WTC11 (cell line): ENCODE data around the gene ELOVL2. TPM values are rescaled to one million over a fixed set of nuclear protein-coding genes. Genes with fewer than 3 reads are reported as not detected.

Experiments
- ATAC-seq: fragments of 200-7000 bp; cut with Tn5 transposase; 2 replicates; pipeline ENCODE4 v1.10.0; 2021; ENCODE audit warnings: mild to moderate bottlenecking, moderate library complexity
- CTCF ChIA-PET: fragments of 300-600 bp; sonication (Branson Sonifier 250); formaldehyde crosslinking; loops from one replicate; lab custom pipeline; 2021; ENCODE audit warnings: antibody characterized with exemption; lab: Charles Lee
- POLR2A ChIA-PET: fragments of 350-600 bp; sonication (Branson Sonifier 250); formaldehyde crosslinking; loops from one replicate; lab custom pipeline; 2021; ENCODE audit warnings: antibody characterized with exemption; lab: Charles Lee
- DNase-seq: peaks from one replicate; pipeline ENCODE4 v3.0.0; 2021; ENCODE audit warnings: low spot score
- H3K27ac Mint-ChIP-seq: 2 replicates; pipeline ENCODE4 v1.8.0; 2021; ENCODE audit warnings: mixed read lengths
- H3K27me3 Mint-ChIP-seq: 2 replicates; pipeline ENCODE4 v1.8.0; 2021; ENCODE audit warnings: low read depth, mild to moderate bottlenecking, moderate library complexity, mixed read lengths
- H3K36me3 Mint-ChIP-seq: 2 replicates; pipeline ENCODE4 v1.8.0; 2021; ENCODE audit warnings: mixed read lengths
- H3K4me1 Mint-ChIP-seq: 2 replicates; pipeline ENCODE4 v1.8.0; 2022; ENCODE audit warnings: mixed read lengths
- H3K4me3 Mint-ChIP-seq: 2 replicates; pipeline ENCODE4 v1.8.0; 2021; ENCODE audit warnings: mild to moderate bottlenecking, moderate library complexity, mixed read lengths
- H3K9me3 Mint-ChIP-seq: 2 replicates; pipeline ENCODE4 v1.8.0; 2021; ENCODE audit warnings: mixed read lengths
- CREB1 ChIP-seq: sonication (generic); formaldehyde crosslinking; IDR thresholded peaks from 2 replicates; pipeline ENCODE4 v1.8.0; 2023; ENCODE audit warnings: mild to moderate bottlenecking, missing genetic modification reagents
- ELF4 ChIP-seq: sonication (generic); formaldehyde crosslinking; IDR thresholded peaks from 2 replicates; pipeline ENCODE4 v1.8.1; 2022; ENCODE audit warnings: low read depth, mild to moderate bottlenecking, moderate library complexity, missing genetic modification reagents
- FOXJ3 ChIP-seq: sonication (generic); formaldehyde crosslinking; IDR thresholded peaks from 2 replicates; pipeline ENCODE4 v1.9.0; 2021; ENCODE audit warnings: missing genetic modification reagents, mild to moderate bottlenecking, borderline replicate concordance
- FOXP1 ChIP-seq: sonication (generic); formaldehyde crosslinking; IDR thresholded peaks from 2 replicates; pipeline ENCODE4 v1.8.0; 2022; ENCODE audit warnings: missing genetic modification reagents, mild to moderate bottlenecking, moderate library complexity, borderline replicate concordance
- GABPB1 ChIP-seq: sonication (generic); formaldehyde crosslinking; IDR thresholded peaks from 2 replicates; pipeline ENCODE4 v1.8.1; 2023; ENCODE audit warnings: mild to moderate bottlenecking, missing genetic modification reagents
- GRHL2 ChIP-seq: fragments of 250-450 bp; sonication (Bioruptor Pico); IDR thresholded peaks from 2 replicates; pipeline ENCODE4 v1.8.0; 2022; ENCODE audit warnings: mild to moderate bottlenecking, moderate library complexity; ENCODE audit not compliant: insufficient replicate concordance, severe bottlenecking
- IRF2 ChIP-seq: sonication (generic); formaldehyde crosslinking; IDR thresholded peaks from 2 replicates; pipeline ENCODE4 v1.8.0; 2022; ENCODE audit warnings: low read depth, missing genetic modification reagents, borderline replicate concordance
- NR1H2 ChIP-seq: sonication (generic); formaldehyde crosslinking; IDR thresholded peaks from 2 replicates; pipeline ENCODE4 v1.9.0; 2021; ENCODE audit warnings: mild to moderate bottlenecking, moderate library complexity, missing genetic modification reagents
- NR2C2 ChIP-seq: sonication (generic); formaldehyde crosslinking; IDR thresholded peaks from 2 replicates; pipeline ENCODE4 v1.8.0; 2022; ENCODE audit warnings: mild to moderate bottlenecking, missing genetic modification reagents
- PRRX2 ChIP-seq: fragments of 250-450 bp; sonication (Bioruptor Pico); IDR thresholded peaks from 2 replicates; pipeline ENCODE4 v1.8.0; 2021; ENCODE audit warnings: mild to moderate bottlenecking
- RELA ChIP-seq: sonication (generic); formaldehyde crosslinking; IDR thresholded peaks from 2 replicates; pipeline ENCODE4 v1.8.1; 2022; ENCODE audit warnings: missing genetic modification reagents, mild to moderate bottlenecking, borderline replicate concordance
- RORB ChIP-seq: fragments of 250-450 bp; sonication (Bioruptor Pico); IDR thresholded peaks from 2 replicates; pipeline ENCODE4 v1.9.0; 2021; ENCODE audit warnings: mild to moderate bottlenecking
- SMAD3 ChIP-seq: sonication (generic); formaldehyde crosslinking; IDR thresholded peaks from 2 replicates; pipeline ENCODE4 v1.8.0; 2022; ENCODE audit warnings: missing genetic modification reagents, mild to moderate bottlenecking, borderline replicate concordance
- SOX15 ChIP-seq: fragments of 250-450 bp; sonication (Bioruptor Pico); IDR thresholded peaks from 2 replicates; pipeline ENCODE4 v1.9.0; 2021; ENCODE audit warnings: mild to moderate bottlenecking
- TEAD4 ChIP-seq: sonication (generic); formaldehyde crosslinking; IDR thresholded peaks from 2 replicates; pipeline ENCODE4 v1.8.0; 2022; ENCODE audit warnings: mild to moderate bottlenecking, missing genetic modification reagents
- TP53 ChIP-seq: sonication (generic); formaldehyde crosslinking; IDR thresholded peaks from 2 replicates; pipeline ENCODE4 v1.8.1; 2023; ENCODE audit warnings: mild to moderate bottlenecking, missing genetic modification reagents
- ZNF121 ChIP-seq: sonication (generic); formaldehyde crosslinking; IDR thresholded peaks from 2 replicates; pipeline ENCODE4 v1.8.0; 2023; ENCODE audit warnings: missing genetic modification reagents
- total RNA-seq: library from RNA; stranded (reverse); gene quantifications from 3 replicates; pipeline ENCODE4 v1.2.3, GENCODE V29; 2021
- TF ChIP-seq, protein P1 (sequence below): sonication (generic); formaldehyde crosslinking; IDR thresholded peaks from 2 replicates; pipeline ENCODE4 v1.8.1; 2022; ENCODE audit warnings: mild to moderate bottlenecking, missing genetic modification reagents, moderate library complexity, borderline replicate concordance
- TF ChIP-seq, protein P2 (sequence below): fragments of 250-450 bp; sonication (Bioruptor Pico); IDR thresholded peaks from 2 replicates; pipeline ENCODE4 v1.9.0; 2021; ENCODE audit warnings: mild to moderate bottlenecking
- TF ChIP-seq, protein P3 (sequence below): sonication (generic); formaldehyde crosslinking; conservative IDR thresholded peaks from 2 replicates; pipeline ENCODE4 v1.8.1; 2023; ENCODE audit warnings: mild to moderate bottlenecking, low read depth, missing genetic modification reagents, moderate library complexity
- TF ChIP-seq, protein P4 (sequence below): sonication (generic); formaldehyde crosslinking; IDR thresholded peaks from 2 replicates; pipeline ENCODE4 v1.8.0; 2022; ENCODE audit warnings: missing genetic modification reagents
- TF ChIP-seq, protein P5 (sequence below): sonication (generic); formaldehyde crosslinking; IDR thresholded peaks from 2 replicates; pipeline ENCODE4 v1.8.1; 2022; ENCODE audit warnings: mild to moderate bottlenecking, moderate library complexity, missing genetic modification reagents
- TF ChIP-seq, protein P6 (sequence below): sonication (generic); formaldehyde crosslinking; IDR thresholded peaks from 2 replicates; pipeline ENCODE4 v1.8.1; 2023; ENCODE audit warnings: mild to moderate bottlenecking, missing genetic modification reagents, moderate library complexity
- TF ChIP-seq, protein P7 (sequence below): fragments of 200-600 bp; IDR thresholded peaks from 2 replicates; pipeline ENCODE4 v1.8.0; 2022; ENCODE audit warnings: antibody characterized with exemption

ELOVL2 gene
- total RNA-seq, 1 experiment from 2014 or later = 2.0 TPM

DNA sequence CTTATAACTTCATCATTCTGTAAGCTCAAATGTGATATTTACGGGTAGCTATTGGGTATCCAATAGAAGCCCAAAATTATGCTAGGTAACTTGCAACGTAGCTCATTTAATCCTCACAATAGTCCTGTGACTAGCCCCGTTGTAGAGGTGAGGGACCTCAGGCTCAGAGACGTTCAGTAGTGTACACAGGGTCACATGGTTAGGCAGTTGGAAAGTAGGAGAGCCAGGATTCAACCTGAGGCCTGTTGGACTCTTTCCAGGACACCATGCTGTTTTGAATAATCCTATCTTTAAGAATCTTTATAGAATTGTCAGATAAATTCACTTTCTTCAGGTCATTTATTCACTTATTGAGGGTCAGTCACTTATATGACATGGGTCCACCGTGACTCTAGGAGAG, 9.2 kb upstream of the ELOVL2 start:
- no peaks in the 10 kb centered on the region for H3K9me3 Mint-ChIP-seq
- CTCF ChIA-PET = interaction anchor here (0.7 to 2.3 kb wide), 4 partner anchors 16 to 166 kb away, joined by 3 to 8 read pairs (median 4); partner anchors contain the start of genes SMIM13 and SYCP2L
- H3K36me3 Mint-ChIP-seq = no peaks in the 10 kb centered on the region
- H3K27me3 Mint-ChIP-seq = no peaks in the 10 kb centered on the region
- H3K4me3 Mint-ChIP-seq = no peak overlapping the region
- H3K4me1 Mint-ChIP-seq = no peaks in the 10 kb centered on the region
- H3K27ac Mint-ChIP-seq = no peak overlapping the region
- POLR2A ChIA-PET = no interaction called here
- DNase-seq = no peak
- ATAC-seq = no peak
- TF ChIP-seq GRHL2 (no peak), GABPB1 (no peak), TEAD4 (CRISPR knock-in tag) (no peak), RORB (no peak), PRRX2 (no peak), FOXP1 (CRISPR knock-in tag) (no peak), TP53 (CRISPR knock-in tag) (no peak), ELF4 (CRISPR knock-in tag) (no peak), CREB1 (CRISPR knock-in tag) (no peak), RELA (no peak), NR1H2 (CRISPR knock-in tag) (no peak), SOX15 (CRISPR knock-in tag) (no peak)
- TF ChIP-seq, protein P1, sequence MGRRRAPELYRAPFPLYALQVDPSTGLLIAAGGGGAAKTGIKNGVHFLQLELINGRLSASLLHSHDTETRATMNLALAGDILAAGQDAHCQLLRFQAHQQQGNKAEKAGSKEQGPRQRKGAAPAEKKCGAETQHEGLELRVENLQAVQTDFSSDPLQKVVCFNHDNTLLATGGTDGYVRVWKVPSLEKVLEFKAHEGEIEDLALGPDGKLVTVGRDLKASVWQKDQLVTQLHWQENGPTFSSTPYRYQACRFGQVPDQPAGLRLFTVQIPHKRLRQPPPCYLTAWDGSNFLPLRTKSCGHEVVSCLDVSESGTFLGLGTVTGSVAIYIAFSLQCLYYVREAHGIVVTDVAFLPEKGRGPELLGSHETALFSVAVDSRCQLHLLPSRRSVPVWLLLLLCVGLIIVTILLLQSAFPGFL (CRISPR knock-in tag) = no peak
- TF ChIP-seq, protein P2, sequence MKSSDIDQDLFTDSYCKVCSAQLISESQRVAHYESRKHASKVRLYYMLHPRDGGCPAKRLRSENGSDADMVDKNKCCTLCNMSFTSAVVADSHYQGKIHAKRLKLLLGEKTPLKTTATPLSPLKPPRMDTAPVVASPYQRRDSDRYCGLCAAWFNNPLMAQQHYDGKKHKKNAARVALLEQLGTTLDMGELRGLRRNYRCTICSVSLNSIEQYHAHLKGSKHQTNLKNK = no peak

DNA sequence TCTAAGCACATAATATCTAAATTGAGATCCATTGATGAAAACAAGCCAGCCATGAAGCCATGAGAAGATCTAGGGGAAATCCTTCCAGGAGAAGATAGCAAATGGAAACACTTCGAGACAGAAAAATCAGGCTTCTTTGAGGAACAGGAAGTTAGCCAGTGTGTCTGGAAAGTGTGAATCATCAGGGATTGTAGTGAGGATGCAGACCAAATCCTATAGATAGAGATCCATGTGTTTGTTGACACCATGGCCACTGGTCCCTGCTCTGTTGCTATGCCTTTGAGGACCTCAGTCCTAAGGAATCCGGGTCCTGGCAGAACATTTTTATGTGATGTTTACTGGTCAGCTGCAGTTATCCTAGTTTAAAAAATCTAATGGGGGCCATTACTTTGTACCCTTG, 6.6 kb upstream of the ELOVL2 start:
- POLR2A ChIA-PET = no interaction called here
- no peak overlapping the region for H3K4me3 Mint-ChIP-seq
- H3K36me3 Mint-ChIP-seq = no peaks in the 10 kb centered on the region
- no peaks in the 10 kb centered on the region for H3K9me3 Mint-ChIP-seq
- DNase-seq = no peak
- no peak for ATAC-seq
- H3K27me3 Mint-ChIP-seq = peaks cover 11% of the 10 kb centered on the region
- CTCF ChIA-PET = interaction anchor here (1.1 kb wide), 1 partner anchor 96 kb away, joined by 6 read pairs; no protein-coding TSS in a partner anchor
- H3K27ac Mint-ChIP-seq = no peak overlapping the region
- H3K4me1 Mint-ChIP-seq = no peaks in the 10 kb centered on the region
- no peak for TF ChIP-seq FOXP1 (CRISPR knock-in tag)
- no peak for TF ChIP-seq NR2C2
- TF ChIP-seq, protein P3, sequence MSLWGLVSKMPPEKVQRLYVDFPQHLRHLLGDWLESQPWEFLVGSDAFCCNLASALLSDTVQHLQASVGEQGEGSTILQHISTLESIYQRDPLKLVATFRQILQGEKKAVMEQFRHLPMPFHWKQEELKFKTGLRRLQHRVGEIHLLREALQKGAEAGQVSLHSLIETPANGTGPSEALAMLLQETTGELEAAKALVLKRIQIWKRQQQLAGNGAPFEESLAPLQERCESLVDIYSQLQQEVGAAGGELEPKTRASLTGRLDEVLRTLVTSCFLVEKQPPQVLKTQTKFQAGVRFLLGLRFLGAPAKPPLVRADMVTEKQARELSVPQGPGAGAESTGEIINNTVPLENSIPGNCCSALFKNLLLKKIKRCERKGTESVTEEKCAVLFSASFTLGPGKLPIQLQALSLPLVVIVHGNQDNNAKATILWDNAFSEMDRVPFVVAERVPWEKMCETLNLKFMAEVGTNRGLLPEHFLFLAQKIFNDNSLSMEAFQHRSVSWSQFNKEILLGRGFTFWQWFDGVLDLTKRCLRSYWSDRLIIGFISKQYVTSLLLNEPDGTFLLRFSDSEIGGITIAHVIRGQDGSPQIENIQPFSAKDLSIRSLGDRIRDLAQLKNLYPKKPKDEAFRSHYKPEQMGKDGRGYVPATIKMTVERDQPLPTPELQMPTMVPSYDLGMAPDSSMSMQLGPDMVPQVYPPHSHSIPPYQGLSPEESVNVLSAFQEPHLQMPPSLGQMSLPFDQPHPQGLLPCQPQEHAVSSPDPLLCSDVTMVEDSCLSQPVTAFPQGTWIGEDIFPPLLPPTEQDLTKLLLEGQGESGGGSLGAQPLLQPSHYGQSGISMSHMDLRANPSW (CRISPR knock-in tag) = no peak
- no peak for TF ChIP-seq SMAD3 (CRISPR knock-in tag)
- no peak for TF ChIP-seq TP53 (CRISPR knock-in tag)
- TF ChIP-seq FOXJ3 (CRISPR knock-in tag) = no peak
- no peak for TF ChIP-seq ZNF121 (CRISPR knock-in tag)
- TF ChIP-seq, protein P4, sequence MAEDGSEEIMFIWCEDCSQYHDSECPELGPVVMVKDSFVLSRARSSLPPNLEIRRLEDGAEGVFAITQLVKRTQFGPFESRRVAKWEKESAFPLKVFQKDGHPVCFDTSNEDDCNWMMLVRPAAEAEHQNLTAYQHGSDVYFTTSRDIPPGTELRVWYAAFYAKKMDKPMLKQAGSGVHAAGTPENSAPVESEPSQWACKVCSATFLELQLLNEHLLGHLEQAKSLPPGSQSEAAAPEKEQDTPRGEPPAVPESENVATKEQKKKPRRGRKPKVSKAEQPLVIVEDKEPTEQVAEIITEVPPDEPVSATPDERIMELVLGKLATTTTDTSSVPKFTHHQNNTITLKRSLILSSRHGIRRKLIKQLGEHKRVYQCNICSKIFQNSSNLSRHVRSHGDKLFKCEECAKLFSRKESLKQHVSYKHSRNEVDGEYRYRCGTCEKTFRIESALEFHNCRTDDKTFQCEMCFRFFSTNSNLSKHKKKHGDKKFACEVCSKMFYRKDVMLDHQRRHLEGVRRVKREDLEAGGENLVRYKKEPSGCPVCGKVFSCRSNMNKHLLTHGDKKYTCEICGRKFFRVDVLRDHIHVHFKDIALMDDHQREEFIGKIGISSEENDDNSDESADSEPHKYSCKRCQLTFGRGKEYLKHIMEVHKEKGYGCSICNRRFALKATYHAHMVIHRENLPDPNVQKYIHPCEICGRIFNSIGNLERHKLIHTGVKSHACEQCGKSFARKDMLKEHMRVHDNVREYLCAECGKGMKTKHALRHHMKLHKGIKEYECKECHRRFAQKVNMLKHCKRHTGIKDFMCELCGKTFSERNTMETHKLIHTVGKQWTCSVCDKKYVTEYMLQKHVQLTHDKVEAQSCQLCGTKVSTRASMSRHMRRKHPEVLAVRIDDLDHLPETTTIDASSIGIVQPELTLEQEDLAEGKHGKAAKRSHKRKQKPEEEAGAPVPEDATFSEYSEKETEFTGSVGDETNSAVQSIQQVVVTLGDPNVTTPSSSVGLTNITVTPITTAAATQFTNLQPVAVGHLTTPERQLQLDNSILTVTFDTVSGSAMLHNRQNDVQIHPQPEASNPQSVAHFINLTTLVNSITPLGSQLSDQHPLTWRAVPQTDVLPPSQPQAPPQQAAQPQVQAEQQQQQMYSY (CRISPR knock-in tag) = no peak
- TF ChIP-seq, protein P5, sequence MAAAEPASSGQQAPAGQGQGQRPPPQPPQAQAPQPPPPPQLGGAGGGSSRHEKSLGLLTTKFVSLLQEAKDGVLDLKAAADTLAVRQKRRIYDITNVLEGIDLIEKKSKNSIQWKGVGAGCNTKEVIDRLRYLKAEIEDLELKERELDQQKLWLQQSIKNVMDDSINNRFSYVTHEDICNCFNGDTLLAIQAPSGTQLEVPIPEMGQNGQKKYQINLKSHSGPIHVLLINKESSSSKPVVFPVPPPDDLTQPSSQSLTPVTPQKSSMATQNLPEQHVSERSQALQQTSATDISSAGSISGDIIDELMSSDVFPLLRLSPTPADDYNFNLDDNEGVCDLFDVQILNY (CRISPR knock-in tag) = no peak
- TF ChIP-seq IRF2 = no peak
- TF ChIP-seq, protein P6, sequence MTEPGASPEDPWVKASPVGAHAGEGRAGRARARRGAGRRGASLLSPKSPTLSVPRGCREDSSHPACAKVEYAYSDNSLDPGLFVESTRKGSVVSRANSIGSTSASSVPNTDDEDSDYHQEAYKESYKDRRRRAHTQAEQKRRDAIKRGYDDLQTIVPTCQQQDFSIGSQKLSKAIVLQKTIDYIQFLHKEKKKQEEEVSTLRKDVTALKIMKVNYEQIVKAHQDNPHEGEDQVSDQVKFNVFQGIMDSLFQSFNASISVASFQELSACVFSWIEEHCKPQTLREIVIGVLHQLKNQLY = no peak
- TF ChIP-seq, protein P7, sequence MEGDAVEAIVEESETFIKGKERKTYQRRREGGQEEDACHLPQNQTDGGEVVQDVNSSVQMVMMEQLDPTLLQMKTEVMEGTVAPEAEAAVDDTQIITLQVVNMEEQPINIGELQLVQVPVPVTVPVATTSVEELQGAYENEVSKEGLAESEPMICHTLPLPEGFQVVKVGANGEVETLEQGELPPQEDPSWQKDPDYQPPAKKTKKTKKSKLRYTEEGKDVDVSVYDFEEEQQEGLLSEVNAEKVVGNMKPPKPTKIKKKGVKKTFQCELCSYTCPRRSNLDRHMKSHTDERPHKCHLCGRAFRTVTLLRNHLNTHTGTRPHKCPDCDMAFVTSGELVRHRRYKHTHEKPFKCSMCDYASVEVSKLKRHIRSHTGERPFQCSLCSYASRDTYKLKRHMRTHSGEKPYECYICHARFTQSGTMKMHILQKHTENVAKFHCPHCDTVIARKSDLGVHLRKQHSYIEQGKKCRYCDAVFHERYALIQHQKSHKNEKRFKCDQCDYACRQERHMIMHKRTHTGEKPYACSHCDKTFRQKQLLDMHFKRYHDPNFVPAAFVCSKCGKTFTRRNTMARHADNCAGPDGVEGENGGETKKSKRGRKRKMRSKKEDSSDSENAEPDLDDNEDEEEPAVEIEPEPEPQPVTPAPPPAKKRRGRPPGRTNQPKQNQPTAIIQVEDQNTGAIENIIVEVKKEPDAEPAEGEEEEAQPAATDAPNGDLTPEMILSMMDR = no peak
